Stimulated activated naive CD4-positive, alpha-beta T cell treated with Interleukin-2 at 50 U/mL for 16 hours (primary cell): ENCODE data around the gene ERBIN.
A peak's percentile ranks its signal among the peaks of the same experiment; 100 is the strongest.
"Not testable (repeated sequence)": the region's sequence is repeated elsewhere in the genome, so short reads cannot be mapped to it uniquely, and the experiment has no call there.

Experiments
- DNase-seq: peaks from one replicate; lab custom pipeline; 2025; lab: John Stamatoyannopoulos, UW

The ERBIN gene, protein sequence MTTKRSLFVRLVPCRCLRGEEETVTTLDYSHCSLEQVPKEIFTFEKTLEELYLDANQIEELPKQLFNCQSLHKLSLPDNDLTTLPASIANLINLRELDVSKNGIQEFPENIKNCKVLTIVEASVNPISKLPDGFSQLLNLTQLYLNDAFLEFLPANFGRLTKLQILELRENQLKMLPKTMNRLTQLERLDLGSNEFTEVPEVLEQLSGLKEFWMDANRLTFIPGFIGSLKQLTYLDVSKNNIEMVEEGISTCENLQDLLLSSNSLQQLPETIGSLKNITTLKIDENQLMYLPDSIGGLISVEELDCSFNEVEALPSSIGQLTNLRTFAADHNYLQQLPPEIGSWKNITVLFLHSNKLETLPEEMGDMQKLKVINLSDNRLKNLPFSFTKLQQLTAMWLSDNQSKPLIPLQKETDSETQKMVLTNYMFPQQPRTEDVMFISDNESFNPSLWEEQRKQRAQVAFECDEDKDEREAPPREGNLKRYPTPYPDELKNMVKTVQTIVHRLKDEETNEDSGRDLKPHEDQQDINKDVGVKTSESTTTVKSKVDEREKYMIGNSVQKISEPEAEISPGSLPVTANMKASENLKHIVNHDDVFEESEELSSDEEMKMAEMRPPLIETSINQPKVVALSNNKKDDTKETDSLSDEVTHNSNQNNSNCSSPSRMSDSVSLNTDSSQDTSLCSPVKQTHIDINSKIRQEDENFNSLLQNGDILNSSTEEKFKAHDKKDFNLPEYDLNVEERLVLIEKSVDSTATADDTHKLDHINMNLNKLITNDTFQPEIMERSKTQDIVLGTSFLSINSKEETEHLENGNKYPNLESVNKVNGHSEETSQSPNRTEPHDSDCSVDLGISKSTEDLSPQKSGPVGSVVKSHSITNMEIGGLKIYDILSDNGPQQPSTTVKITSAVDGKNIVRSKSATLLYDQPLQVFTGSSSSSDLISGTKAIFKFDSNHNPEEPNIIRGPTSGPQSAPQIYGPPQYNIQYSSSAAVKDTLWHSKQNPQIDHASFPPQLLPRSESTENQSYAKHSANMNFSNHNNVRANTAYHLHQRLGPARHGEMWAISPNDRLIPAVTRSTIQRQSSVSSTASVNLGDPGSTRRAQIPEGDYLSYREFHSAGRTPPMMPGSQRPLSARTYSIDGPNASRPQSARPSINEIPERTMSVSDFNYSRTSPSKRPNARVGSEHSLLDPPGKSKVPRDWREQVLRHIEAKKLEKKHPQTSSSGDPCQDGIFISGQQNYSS (N-terminal part only)

DNA sequence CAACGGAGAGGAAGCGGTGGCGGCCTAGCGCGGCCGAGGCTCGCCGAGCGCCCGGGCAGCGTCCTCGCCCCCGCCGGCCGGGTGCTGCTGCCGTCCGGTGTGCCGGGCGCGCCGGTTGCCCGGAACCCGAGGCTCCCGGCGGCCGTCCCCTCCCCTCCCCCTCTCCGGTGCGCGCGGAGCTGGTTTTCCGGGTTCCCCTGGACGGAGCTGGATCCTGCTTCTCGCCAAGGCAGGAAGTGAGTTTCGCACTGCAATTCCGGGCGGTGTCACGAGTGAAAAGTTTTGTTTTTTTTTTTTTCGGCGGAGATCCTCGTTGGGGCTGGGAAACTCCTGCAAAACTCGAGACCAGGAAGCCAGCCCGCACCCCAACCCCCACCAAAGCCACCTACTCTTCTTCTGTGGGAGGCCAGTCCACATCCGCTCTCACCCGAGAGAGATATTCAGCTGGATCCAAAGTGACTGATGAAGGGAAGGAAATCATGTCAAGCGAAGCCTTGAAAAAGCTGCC lies at the start of gene ERBIN:
TSS of gene ERBIN (plus strand) at position 300 of the 508 bp plus-strand sequence. CDS start 66,144 bp downstream, outside the sequence.
- DNase-seq: peak; percentile 77

DNA sequence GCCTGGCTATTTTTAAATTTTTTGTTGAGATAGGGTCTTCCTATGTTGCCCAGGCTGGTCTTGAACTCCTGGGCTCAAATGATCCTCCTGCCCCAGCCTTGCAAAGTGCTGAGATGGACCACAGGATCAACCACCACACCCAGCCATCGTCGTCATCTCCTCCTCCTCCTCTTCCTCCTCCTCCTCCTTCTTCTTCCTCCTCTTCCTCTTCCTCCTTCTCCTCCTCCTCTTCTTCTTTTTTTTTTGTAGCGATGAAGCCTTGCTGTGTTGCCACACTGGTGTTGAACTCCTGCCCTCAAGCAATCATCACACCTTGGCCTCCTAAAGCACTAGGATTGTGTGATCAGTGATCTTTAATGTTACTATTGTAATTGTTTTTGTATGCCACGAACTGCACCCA lies 49.4 kb upstream of the ERBIN start:
- no peak for DNase-seq

DNA sequence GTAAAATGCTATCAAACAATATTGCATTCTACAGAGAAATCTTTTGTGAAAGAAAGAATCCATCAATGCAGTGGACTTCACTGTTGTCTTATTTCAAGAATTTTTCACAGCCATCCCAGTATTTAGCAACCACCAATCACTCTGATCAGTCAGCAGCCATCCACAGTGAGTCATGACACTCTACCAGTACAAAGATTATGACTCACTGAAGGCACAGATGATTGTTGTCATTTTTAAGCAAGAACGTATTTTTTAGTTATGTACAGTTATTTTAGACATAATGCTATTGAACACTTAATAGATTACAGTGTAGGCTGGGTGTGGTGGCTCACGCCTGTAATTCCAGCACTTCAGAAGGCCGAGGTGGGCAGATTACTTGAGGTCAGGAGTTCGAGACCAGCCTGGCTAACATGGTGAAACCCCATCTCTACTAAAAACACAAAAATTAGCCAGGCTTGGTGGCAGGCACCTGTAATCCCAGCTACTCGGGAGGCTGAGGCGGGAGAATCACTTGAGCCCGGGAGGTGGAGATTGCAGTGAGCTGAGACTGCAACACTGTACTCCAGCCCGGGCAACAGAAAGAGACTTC lies 46.6 kb upstream of the ERBIN start:
- DNase-seq: not testable (repeated sequence)

DNA sequence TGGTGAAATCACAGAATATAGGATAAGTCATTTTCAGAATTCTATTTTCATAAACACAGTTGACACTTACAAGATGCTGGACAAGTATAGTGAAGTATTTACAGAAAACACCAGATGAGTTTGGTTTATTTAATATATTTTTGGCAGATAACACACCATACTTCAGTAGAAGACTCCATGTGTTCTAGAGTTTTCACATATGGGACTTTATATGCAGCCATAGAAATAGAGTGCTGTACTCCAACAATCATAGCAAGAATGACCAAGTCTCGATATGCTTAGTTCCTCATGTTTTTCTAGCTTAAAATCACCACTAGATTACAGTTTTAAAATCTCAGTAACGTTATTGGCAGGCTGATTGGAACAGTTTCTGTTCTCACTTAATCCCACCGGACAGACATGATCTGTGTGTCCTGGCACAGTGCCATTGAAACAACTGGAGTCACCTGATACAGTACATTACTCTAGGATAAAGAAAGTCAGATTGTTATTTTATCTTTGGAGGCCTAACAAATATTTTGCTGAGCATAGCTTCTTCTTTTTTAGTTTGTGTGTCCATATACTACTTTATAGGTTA lies 45.8 kb upstream of the ERBIN start:
- no peak for DNase-seq

DNA sequence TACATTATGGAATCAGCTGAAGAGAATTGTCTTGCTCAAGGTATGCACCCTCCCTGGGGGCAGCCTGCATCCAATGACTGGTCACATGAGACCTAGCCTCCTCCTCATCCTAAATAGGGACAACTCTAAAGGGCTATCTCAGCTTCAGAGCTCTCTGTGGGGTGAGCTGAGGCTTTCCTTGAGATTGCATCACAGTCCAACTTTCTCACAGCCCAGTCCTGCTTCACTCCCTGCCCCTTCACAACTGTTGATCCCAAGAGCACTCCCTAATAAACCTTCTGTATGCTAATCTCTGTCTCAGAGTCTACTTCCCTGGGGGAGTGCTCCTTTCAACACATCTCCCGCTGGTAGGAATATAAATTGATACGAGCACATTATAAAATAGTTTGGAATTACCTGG lies 44.1 kb upstream of the ERBIN start:
- no peak for DNase-seq

DNA sequence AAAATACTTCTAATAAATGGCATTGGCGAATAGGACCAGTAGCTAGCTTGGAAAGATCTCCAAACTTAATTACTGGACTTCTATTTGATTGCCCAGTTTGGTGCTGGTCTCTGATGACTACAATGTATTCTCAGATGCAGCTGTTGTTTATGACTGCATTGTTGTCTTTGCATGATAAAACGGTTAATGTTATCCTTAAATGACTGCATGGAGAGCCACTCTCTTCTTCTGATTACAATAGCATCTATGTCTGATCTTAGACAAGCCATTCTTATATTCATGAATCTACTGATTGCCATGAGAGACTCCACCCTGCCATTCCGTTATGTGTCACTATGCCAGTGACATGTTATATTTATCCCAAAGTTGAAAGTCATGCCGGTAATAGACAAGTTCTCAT lies 42.9 kb upstream of the ERBIN start:
- no peak for DNase-seq

DNA sequence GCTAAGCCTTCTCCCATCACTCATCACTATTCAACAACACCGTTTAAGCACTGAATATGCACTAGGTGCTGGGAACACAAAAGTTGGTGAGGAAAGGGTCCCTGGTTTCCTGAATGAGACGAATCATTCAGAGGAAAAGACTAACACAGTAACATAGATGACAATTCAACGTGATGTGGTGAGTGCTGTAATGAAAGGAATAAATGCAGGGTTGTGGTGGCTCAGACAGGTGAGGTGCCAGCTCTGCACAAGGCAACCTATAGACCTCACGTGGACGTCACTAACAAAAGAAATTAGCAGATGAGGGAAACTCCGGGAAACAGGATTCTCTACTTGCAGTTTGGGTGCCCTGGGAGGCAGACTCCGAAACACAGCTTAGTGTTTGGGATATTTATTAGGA lies 40.0 kb upstream of the ERBIN start:
- no peak for DNase-seq

DNA sequence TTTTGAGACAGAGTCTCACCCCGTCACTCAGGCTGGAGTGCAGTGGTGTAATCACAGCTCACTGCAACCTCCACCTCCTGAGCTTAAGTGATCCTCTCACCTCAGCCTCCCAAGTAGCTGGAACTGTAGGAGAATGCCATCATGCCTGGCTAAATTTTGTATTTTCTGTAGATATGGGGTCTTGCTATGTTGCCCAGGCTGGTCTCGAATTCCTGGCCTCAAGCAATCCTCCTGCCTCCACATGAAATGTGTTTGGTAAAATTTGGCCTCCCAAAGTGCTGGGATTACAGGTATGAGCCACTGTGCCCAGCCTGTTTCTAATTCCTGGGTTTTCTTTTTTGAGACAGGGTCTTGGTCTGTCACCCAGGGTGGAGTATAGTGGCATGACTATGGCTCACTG lies 34.4 kb upstream of the ERBIN start:
- not testable (repeated sequence) for DNase-seq

DNA sequence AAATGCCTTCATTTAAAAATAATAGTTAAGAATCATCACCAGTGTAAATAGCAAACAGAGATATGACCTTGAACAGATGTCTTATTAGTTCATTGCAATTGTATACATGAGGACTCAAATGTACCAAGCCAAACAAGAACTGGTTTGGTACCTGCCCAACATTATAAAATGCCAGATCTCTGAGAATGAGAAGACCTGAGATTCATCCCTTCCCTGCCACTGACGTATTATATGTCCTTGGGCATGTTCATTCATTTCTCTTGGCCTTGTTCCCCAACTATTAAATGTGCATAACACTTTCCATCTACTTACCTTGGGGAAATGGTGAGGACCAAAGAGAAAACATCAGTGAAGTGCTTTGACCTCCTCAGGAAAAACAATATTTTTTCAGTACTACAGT lies 33.6 kb upstream of the ERBIN start:
- no peak for DNase-seq

DNA sequence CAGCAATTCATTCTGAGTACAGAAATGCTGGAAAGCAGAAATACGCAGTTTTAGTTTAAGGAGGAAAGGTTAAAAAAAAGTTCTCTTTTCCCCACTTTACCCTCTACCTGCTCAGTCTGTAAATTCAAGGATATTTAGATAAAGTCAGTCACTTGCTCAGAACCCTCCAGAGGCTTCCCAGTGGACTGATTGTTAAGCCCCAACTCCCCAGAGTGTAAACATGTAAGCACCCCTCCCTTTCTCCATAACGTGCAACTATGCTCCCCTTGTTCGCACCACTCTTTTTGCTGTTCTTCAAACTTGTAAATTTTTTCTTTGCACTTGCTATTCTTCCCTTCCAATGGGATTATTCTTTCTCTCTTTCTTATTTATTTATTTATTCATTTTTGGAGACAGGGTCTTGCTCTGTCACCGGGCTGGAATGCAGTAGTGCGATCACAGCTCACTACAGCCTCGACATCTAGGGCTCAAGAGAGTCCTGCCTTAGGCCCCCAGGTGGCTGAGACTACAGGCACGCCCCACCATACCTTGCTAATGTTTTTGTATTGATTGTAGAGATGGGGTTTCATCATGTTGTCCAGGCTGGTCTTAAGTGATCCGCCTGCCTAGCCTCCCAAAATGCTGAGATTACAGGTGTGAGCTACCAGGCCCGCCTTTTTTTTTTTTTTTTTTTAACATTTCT lies 32.5 kb upstream of the ERBIN start:
- no peak for DNase-seq

DNA sequence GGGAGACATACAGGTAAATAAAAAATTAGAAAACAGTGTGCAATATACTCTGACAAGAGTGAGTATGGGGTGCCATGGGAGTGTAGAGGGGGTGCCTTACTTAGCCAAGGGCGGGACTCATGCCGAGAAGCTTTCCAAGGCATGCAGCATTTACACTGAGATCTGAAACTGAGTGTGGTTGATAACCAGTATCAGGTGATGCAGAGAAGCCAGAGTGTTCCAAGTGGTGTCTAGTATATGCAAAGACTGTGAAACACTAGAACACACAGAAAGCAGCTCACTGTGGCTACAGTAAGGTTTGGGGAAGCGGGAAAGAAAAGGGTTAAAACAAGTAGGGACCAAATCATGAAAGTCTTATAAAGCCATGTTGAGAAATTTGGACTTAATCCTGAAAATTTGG lies 30.5 kb upstream of the ERBIN start:
- DNase-seq: no peak

DNA sequence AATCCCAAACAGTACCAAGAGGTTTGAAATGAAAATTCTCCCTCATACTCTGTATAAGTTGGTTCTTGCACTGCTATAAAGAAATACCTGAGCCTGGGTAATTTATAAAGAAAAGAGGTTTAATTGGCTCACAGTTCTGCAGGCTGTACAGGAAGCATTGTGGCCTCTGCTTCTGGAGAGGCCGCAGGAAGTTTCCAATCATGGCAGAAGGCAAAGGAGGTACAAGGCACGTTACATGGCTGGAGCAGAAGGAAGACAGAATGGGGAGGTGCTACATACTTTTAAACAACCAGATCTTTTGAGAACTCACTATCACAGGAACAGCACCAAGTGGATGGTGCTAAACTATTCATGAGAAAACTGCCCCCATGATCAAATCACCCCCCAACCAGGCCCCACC lies 25.6 kb upstream of the ERBIN start:
- DNase-seq: no peak

DNA sequence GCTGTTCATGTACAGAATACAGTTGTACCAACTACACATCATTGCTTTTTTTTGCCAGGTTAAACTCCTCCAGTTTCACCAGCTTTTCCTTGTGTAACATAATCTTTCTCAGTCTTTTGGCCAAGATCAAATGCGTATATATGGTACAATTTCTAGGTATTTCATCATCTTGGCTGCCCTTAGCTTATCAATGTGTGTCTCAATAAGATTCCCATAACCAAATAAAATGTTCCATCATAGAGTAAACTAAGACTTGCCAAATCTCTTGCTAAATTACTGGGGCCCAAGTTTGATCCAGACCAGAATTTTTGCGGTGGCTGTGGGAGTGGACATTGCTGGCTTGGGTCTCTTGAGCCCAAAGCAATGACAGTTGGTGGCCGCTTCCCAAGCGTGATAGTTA lies 24.3 kb upstream of the ERBIN start:
- no peak for DNase-seq

DNA sequence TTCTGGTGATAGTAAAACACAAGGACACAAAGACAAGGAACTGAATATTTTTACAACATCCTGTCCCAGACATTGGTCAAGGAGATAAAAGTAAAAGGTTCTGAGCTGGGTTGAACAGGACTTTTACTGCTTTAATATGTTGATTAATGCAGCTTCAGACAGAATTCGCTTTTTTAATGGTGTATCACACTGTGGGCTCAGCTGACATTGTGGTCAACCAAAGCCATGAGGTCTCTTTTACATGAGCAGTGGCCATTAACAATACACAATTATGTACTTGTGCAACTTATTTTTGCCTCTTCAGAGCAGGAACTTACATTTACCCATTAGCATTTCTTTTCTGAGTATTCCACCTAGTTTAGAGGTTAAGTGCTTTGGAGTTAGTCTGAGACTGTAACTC lies 22.8 kb upstream of the ERBIN start:
- DNase-seq: no peak

DNA sequence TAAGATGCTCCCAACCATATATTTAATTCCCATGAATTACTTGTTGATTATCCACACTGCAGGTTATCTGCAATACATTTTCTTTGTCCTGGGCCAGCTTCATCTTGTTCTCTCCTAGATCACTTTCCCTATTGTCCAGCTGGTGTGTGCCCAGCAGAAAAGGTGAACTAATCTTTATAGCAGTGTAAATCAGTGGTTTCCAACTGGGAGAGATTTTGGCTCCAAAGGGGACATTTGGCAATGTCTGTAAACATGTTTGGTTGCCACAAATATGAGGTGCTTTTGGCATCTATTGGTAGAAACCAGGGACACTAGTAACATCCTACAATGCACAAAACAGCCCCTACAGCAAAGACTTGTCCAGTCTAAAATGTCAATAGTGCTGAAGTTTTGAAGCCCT lies 20.1 kb upstream of the ERBIN start:
- DNase-seq: no peak

DNA sequence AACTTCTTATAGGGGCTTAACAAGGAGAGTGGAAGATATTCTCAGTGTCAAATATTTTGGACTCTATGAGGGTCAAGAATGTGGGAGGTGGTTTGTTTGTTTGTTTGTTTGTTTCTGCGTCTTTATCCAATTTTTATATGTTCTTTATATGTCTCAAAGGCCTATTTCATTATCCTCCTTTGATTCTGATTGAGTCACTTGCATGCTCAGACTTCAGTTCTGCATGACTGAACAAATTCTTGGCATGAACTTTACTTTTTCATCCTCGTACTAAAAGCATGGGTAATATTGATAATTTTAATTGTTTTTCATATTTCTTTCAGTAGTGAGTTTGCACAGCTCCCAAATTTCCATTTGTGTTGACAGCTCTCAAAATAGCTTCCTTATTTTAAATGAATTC lies 19.2 kb upstream of the ERBIN start:
- no peak for DNase-seq

DNA sequence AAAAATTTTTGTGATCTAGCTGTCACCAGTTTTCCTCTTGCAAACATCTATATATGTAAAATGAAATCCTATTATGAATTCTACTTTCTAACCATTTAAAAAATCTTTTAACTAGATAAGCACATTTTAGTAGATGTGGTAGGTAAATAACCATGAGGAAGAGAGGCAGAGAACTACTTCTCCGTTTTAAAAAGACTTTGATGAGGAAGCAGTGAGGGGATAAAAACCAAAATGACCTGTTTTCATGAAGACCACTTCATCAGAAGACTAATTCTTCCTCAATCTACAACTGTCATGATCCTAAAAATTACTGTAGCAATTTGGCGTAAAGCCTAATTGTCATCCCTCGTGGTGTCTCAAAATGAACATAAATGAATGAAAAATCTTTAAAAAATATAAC lies 15.7 kb upstream of the ERBIN start:
- no peak for DNase-seq

DNA sequence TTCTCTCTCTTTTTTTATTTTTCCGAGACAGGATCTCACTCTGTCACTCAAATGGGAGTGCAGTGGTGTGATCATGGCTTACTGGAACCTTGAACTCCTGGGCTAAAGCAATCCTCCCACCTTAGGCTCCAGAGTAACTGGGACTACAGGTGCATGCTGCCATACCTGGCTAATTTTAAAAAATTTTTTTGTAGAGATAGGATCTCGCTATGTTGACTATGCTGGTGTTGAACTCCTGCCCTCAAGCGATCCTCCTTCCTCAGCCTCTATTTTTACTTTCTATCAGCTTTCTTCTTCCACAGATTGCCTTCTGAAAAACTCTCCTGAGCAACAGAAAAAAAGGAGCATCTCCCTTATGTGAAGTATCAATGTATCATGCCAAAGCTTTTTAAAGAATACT lies 14.1 kb upstream of the ERBIN start:
- DNase-seq: no peak

DNA sequence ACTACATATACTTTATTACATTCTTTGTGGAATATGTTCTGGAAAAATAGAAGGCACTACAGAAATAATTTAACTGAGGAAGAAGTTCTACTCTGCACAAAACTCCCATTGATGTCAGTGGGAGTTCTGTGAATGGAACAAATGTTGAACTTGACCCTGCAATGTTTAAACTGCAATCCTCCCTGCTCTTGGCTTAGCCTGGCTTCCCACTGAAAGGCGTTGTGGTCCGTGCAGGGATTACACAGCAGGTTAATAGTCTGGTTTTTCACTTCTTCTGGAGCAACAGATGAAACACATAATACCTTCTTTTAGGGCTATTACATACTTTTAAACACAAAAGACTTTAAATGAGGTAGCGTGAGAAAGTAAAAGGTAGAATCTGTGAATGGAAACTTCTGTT lies 12.9 kb upstream of the ERBIN start:
- no peak for DNase-seq

DNA sequence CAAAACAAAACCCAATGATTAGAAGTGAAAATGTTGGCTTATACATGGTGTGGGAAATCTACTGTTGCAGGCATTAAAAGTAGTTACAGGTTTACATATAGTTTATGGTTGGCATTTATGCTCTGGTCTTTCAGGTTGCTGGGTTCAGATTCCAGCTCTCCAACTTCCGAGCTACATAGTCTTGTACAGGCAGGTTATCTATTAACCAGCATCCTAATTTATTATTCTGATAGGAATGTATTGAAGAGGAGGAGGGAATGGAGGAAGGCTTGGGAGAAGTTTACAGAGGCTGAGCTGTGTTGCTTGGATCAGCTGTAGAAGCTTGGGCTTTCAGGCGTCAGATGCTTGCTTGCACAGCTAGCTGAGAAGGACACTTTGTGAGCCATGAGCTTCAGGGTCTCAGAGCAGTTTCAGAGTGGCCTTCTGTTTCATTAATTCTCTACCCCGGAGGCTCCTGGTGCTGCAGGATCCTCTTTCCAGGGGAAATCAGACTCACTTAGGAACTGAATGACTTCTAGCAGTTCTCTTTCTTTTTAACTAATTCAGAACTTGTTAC lies 11.7 kb upstream of the ERBIN start:
- no peak for DNase-seq

DNA sequence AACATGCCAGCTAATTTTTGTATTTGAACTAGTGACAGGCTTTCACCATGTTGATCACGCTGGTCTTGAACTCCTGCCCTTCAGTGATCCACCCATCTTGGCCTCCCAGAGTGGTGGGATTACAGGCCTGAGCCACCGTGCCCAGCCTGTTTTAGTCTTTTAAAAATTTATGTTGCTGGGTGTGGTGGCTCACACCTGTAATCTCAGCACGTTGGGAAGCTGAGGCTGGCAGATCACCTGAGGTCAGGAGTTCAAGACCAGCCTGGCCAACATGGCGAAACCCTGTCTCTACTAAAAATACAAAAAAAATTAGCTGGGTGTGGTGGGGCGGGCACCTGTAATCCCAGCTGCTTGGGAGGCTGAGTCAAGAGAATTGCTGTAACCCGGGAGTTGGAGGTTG lies 10.7 kb upstream of the ERBIN start:
- DNase-seq: not testable (repeated sequence)
